K562 treated with DMSO at 1 percent for 24 hours (cell line): ENCODE measurements around the gene TMEM244. TPM values are rescaled to one million over a fixed set of nuclear protein-coding genes. Genes with fewer than 3 reads are reported as not detected.

Experiments used
- total RNA-seq: library from RNA; unstranded; fragments of 300-600 nt; gene quantifications from 2 replicates; pipeline ENCODE4 v1.2.3, GENCODE V29; 2022; ENCODE audit warnings: low read depth; ENCODE audit not compliant: insufficient read depth

TMEM244 gene
- not detected in 2 replicates for total RNA-seq

DNA sequence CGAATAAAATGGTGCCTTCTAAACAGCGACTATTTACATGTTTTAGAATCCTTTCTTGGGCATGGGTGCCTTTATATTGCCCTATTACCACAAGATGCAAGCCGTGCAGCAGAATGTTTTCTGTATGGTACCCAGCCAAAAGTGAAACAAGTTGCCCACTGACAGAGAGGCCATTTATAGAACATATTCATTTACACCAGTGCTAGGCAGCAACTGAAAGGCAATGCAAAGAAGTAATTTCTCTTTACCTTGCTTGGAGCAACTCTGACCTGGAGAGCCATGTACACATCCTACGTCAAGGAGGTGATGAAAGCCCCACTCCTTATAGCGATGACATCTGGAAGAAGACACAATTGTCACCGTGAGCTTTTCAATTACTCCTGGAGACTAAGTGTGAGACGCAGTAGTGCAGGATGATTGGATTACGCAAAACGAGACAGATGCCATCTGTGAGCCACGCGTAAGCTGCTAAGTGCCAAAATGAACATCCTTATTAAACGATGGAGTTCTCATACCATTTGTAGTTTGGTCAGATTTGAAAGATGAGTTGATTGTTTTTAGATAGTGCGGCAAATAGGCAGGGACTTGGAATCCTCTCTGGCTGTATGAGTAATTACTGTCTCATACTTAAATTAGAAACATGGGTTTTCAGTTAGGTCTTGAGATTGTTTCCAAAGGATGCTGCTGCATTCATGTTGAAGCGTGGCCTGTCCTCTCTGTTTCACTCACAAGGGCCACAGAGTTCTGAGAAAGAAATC lies at the start of gene TMEM244:
TMEM244 (minus strand) TSS at position 408 of the 758 bp plus-strand sequence; CDS start at position 281, 127 bp downstream.

Other genes with a start within 250 kb of the TMEM244 start
- gene ARHGAP18, start 151.1 kb downstream of the TMEM244 start, total RNA-seq = 10.6 and 12.5 TPM in 2 replicates
- 1.4 and 2.2 TPM in 2 replicates for gene L3MBTL3, start 157.3 kb upstream of the TMEM244 start, total RNA-seq